ENCODE results near the gene ANKZF1. TPM values are rescaled to one million over a fixed set of nuclear protein-coding genes. Genes with fewer than 3 reads are reported as not detected.
A peak's percentile ranks its signal among the peaks of the same experiment; 100 is the strongest.

Gene ANKZF1
- polyA plus RNA-seq, 3 donors = 7.6 to 79.3 (median 10.4) TPM

DNA sequence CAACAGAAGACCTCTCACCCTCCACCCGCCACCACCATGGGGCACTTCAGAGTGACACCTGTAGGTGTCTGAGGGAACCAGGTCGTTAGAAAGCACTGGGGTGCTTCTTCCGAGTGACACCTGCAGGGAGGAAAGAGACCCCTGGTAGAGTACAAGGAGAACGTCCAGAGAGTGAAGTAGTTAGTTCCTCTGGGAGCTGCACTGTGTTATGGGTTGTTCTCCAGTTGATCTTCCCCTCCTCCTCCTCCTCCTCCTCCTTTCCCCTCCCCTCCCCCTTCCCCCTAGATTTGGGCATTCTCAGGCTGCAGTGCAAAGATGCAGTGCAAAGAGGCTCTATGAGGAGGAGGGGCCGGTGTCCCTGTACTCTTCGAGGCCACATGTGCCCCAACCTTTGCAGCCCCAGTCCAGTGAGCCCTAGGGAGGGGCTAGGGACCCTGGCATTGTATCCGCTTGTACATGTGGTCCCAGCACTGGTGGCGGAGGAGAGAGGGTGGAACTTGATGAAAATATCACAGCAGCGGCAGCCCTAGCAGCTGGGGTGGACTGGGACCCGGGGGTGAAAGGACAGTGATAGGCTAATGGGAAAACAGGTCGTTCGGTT is 50.4 kb downstream of the ANKZF1 start:
- H3K4me3 ChIP-seq (replicated peaks in 1 of 3; ENCODE audit: low read depth in 2 of 3, low read length in 3 of 3) = peak overlapping the region; percentile 54 to 77 (median 57)
- DNase-seq = no peak
- TF ChIP-seq, protein P1, sequence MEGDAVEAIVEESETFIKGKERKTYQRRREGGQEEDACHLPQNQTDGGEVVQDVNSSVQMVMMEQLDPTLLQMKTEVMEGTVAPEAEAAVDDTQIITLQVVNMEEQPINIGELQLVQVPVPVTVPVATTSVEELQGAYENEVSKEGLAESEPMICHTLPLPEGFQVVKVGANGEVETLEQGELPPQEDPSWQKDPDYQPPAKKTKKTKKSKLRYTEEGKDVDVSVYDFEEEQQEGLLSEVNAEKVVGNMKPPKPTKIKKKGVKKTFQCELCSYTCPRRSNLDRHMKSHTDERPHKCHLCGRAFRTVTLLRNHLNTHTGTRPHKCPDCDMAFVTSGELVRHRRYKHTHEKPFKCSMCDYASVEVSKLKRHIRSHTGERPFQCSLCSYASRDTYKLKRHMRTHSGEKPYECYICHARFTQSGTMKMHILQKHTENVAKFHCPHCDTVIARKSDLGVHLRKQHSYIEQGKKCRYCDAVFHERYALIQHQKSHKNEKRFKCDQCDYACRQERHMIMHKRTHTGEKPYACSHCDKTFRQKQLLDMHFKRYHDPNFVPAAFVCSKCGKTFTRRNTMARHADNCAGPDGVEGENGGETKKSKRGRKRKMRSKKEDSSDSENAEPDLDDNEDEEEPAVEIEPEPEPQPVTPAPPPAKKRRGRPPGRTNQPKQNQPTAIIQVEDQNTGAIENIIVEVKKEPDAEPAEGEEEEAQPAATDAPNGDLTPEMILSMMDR (IDR thresholded peaks at IDR 0.05) = peak; percentile 18
- Mint-ChIP-seq H3K27ac (peak overlapping the region; percentile 92 to 98 (median 97)), H3K4me3 (peak overlapping the region; percentile 88 to 91), H3K27me3 (ENCODE audit: low read depth in 3 of 3) (peaks cover 2 to 6% (median 6%) of the 10 kb centered on the region in 3 donors), H3K36me3 (peaks cover 45 to 51% of the 10 kb centered on the region in 2 donors), H3K4me1 (peaks cover 29% of the 10 kb centered on the region), H3K9me3 (peaks cover 0 to 2% (median 0%) of the 10 kb centered on the region in 7 donors)
- peak overlapping the region; percentile 85 to 97 for H3K27ac ChIP-seq (ENCODE audit: low read depth in 1 of 2, low read length in 2 of 2)
- no peaks in the 10 kb centered on the region for H3K27me3 ChIP-seq (ENCODE audit: control insufficient read depth in 2 of 2, insufficient read depth in 2 of 2, low read length in 2 of 2)
- no peaks in the 10 kb centered on the region for H3K9me3 ChIP-seq (replicated peaks in 1 of 2; ENCODE audit: control insufficient read depth in 1 of 2, insufficient read depth in 1 of 2, low read length in 2 of 2)
- H3K36me3 ChIP-seq (replicated peaks in 1 of 2; ENCODE audit: control insufficient read depth in 1 of 2, insufficient read depth in 2 of 2, low read length in 2 of 2) = peaks cover 37 to 47% of the 10 kb centered on the region in 2 donors
- no peaks in the 10 kb centered on the region for H4K20me1 ChIP-seq (ENCODE audit: insufficient read depth, low read length)
- H3K9ac ChIP-seq (ENCODE audit: insufficient read depth, low read length, poor library complexity, severe bottlenecking) = peak overlapping the region; percentile 98
- WGBS (ENCODE audit: insufficient coverage) = 92% methylated on average over 5 of the region's 12 CpGs
- peaks cover 5% of the 10 kb centered on the region for H3K79me2 ChIP-seq (ENCODE audit: insufficient read depth, low read length)
- peak overlapping the region; percentile 76 for H3K4me2 ChIP-seq (replicated peaks; ENCODE audit: extremely low read depth, low read length, poor library complexity, severe bottlenecking)
- intact Hi-C loops (cut with micrococcal nuclease) = loop anchor here (1.0 to 2.0 kb wide), 4 partner anchors 15 to 107 kb away; partner anchors contain the start of gene DNPEP (in 2 of the 2)
- H2AFZ ChIP-seq (ENCODE audit: insufficient read depth, low read depth, low read length, poor library complexity, severe bottlenecking) = peak overlapping the region; percentile 72
- peaks cover 23 to 31% of the 10 kb centered on the region in 2 donors for H3K4me1 ChIP-seq (ENCODE audit: control insufficient read depth in 1 of 2, insufficient read depth in 2 of 2, low read length in 2 of 2)

DNA sequence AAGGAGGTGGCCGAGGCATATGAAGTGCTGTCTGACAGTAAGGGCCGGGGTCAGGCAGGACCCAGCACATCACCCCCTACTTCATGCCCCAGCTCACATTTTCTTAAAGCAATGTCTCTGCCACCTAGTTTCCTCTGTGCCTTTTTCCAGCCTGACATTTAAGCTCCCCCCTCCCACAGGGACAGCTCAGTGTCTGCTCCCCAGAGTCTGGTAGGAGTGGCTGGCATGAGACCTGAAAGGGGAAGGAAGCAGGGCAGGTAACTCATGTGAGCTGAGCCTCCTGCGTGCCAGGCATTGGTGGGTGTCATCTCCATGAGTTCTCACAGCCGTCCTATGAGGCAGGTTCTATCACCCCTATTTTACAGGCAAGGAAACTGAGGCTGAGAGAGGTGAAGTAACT is 51.0 kb downstream of the ANKZF1 start:
- Histone ChIP-seq H3K4me3 (replicated peaks in 1 of 3; ENCODE audit: low read depth in 2 of 3, low read length in 3 of 3) (no peak overlapping the region), H3K36me3 (replicated peaks in 1 of 2; ENCODE audit: control insufficient read depth in 1 of 2, insufficient read depth in 2 of 2, low read length in 2 of 2) (peaks cover 44 to 53% of the 10 kb centered on the region in 2 donors), H3K27me3 (ENCODE audit: control insufficient read depth in 2 of 2, insufficient read depth in 2 of 2, low read length in 2 of 2) (no peaks in the 10 kb centered on the region), H3K9ac (ENCODE audit: insufficient read depth, low read length, poor library complexity, severe bottlenecking) (no peak overlapping the region), H3K9me3 (replicated peaks in 1 of 2; ENCODE audit: control insufficient read depth in 1 of 2, insufficient read depth in 1 of 2, low read length in 2 of 2) (no peaks in the 10 kb centered on the region), H2AFZ (ENCODE audit: insufficient read depth, low read depth, low read length, poor library complexity, severe bottlenecking) (no peak overlapping the region), H4K20me1 (ENCODE audit: insufficient read depth, low read length) (peaks cover 5% of the 10 kb centered on the region), H3K27ac (ENCODE audit: low read depth in 1 of 2, low read length in 2 of 2) (peak overlapping the region in 1 of 2 donors; percentile 97), H3K4me1 (ENCODE audit: control insufficient read depth in 1 of 2, insufficient read depth in 2 of 2, low read length in 2 of 2) (peaks cover 23 to 31% of the 10 kb centered on the region in 2 donors), H3K79me2 (ENCODE audit: insufficient read depth, low read length) (peaks cover 5% of the 10 kb centered on the region), H3K4me2 (replicated peaks; ENCODE audit: extremely low read depth, low read length, poor library complexity, severe bottlenecking) (no peak overlapping the region)
- Mint-ChIP-seq H3K9me3 (peaks cover 0 to 2% (median 0%) of the 10 kb centered on the region in 7 donors), H3K27me3 (ENCODE audit: low read depth in 3 of 3) (peaks cover 2 to 6% (median 6%) of the 10 kb centered on the region in 3 donors), H3K4me1 (peaks cover 29% of the 10 kb centered on the region), H3K36me3 (peaks cover 51 to 57% of the 10 kb centered on the region in 2 donors), H3K4me3 (peak overlapping the region; percentile 35 to 88), H3K27ac (peak overlapping the region; percentile 92 to 98 (median 97))
- intact Hi-C loops (cut with micrococcal nuclease) = no loop called here
- TF ChIP-seq, protein P1 (IDR thresholded peaks at IDR 0.05) = no peak
- DNase-seq = no peak
- no CpG with 5 or more reads among the region's 4 CpGs for WGBS (ENCODE audit: insufficient coverage)

Data from CD14-positive monocyte (primary cell).